ENCODE results near the gene DIS3L. TPM values are rescaled to one million over a fixed set of nuclear protein-coding genes. Genes with fewer than 3 reads are reported as not detected.
"Not testable (repeated sequence)": the region's sequence is repeated elsewhere in the genome, so short reads cannot be mapped to it uniquely, and the experiment has no call there.

Gene DIS3L
- total RNA-seq, 2 experiments from 2014 or later, result 23.5 to 26.3 TPM

DNA sequence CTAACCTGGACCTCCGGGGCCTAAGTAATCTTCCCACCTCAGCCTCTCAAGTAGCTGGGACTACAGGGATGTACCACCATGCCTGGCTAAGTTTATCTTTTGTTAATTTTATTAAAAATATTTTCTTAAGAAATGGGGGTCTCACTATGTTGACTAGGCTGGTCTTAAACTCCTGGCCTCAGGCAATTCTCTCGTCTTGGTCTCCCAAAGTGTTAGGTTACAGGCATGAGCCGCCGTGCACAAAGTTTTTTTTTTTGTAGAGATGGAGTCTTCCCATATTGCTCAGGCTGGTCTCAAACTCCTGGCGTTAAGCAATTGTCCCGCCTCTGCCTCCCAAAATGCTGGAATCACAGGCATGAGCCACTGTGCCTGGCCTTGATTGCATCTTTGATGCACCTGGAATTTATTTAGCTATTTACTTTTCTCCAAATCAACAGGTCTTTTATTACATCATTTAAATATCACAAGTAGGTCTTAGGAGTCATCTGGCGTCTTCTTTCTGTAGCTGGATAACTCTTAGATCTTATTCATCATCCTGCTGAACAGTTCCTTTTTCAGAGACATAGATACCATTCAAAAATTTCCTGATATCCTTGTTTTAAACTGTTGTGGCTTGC, 85.6 kb downstream of the DIS3L start:
- H3K27me3 Mint-ChIP-seq, result no peaks in the 10 kb centered on the region
- H3K36me3 Mint-ChIP-seq, result no peaks in the 10 kb centered on the region
- no peaks in the 10 kb centered on the region for H3K4me1 Mint-ChIP-seq (ENCODE audit: low read depth)
- peaks cover 7% of the 10 kb centered on the region for H3K9me3 Mint-ChIP-seq
- H3K4me3 Mint-ChIP-seq, result no peak overlapping the region
- POLR2A ChIA-PET, result interaction anchor here (0.6 kb wide), 1 partner anchor 51 kb away, joined by 3 read pairs; no protein-coding TSS in a partner anchor
- CTCF ChIA-PET, result no interaction called here
- intact Hi-C loops (cut with micrococcal nuclease), result no loop called here
- H3K27ac Mint-ChIP-seq, result no peak overlapping the region
- DNase-seq, result no peak

GRCh38 chr15:66381376-66381775, 88.0 kb downstream of the DIS3L start:
- peaks cover 13% of the 10 kb centered on the region for H3K4me1 Mint-ChIP-seq (ENCODE audit: low read depth)
- H3K4me3 Mint-ChIP-seq; POLR2A ChIA-PET; H3K27me3 Mint-ChIP-seq; H3K36me3 Mint-ChIP-seq; intact Hi-C loops (cut with micrococcal nuclease); H3K27ac Mint-ChIP-seq; CTCF ChIA-PET; DNase-seq; H3K9me3 Mint-ChIP-seq: not testable (repeated sequence)

Other genes with a start within 250 kb of the DIS3L start
- gene MEGF11, start 39.8 kb upstream of the DIS3L start, total RNA-seq, result not detected
- 10 to 100 TPM; 43.2 to 45.9 TPM for gene TIPIN, start 63.1 kb downstream of the DIS3L start, total RNA-seq
- gene MAP2K1, start 93.3 kb downstream of the DIS3L start, total RNA-seq, result 10 to 100 TPM; 91.8 to 91.9 TPM
- 10 to 100 TPM; 23.4 to 25.3 TPM for gene SNAPC5, start 204.2 kb downstream of the DIS3L start, total RNA-seq
- 1,000 to 10,000 TPM; 5,151 to 5,211 TPM for gene RPL4, start 211.3 kb downstream of the DIS3L start, total RNA-seq
- gene ZWILCH, start 211.8 kb downstream of the DIS3L start, total RNA-seq, result 10 to 100 TPM; 29.6 to 31.1 TPM

Data from activated CD4-positive, alpha-beta memory T cell treated with anti-CD3 and anti-CD28 coated beads for 36 hours (primary cell).